Measurements from ENCODE around the gene PDXK. TPM values are rescaled to one million over a fixed set of nuclear protein-coding genes. Genes with fewer than 3 reads are reported as not detected.

Gene PDXK
- total and polyA plus RNA-seq, 2 of the 8 experiments (the other 6 are each of a cell fraction or from before 2014, with no cell fraction given): 78.0 to 112 TPM

DNA sequence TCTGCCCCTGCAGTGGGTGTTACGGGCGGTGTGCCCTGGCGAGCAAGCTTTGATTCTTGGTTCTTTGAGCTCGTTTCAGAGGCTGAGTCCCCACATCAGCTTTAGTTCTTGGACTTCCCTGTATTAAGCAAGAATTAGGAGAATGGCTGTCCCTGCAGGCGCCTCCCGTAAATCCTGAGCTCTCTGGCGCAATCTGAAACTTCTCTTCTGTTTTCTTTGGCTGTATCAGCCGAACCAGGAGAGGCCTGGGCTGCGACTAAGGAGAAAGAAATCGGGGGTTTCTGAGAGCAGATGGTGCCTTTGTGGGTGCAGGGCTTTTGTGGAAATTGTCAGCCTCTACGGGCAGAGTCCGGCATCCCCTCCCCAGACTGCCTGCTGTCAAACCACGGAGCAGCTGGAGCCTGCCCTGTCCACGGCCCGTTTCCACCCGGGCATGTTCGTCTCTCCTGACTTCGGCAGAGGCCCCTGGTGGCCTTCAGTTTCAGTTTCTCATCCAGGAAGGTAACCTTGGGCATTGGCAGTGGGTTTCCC, 39.2 kb downstream of the PDXK start (continued):
- TF ChIP-seq CHD1 (IDR thresholded peaks at IDR 0.05; ENCODE audit: low read depth, low read length): no peak
- no peak for TF ChIP-seq TBP (IDR thresholded peaks at IDR 0.05; ENCODE audit: low read depth, low read length)
- TF ChIP-seq ATF2 (IDR thresholded peaks at IDR 0.05; ENCODE audit: low read length): no peak
- no peak for TF ChIP-seq FOSL1 (IDR thresholded peaks at IDR 0.05; ENCODE audit: insufficient read depth, low read depth, low read length)
- no peak for TF ChIP-seq TAF1 (IDR thresholded peaks at IDR 0.05; ENCODE audit: low read depth, low read length)
- TF ChIP-seq SUZ12 (IDR thresholded peaks at IDR 0.05; ENCODE audit: low read length): no peak
- TF ChIP-seq RFX5 (IDR thresholded peaks at IDR 0.05; ENCODE audit: borderline replicate concordance, low read depth, low read length): no peak

Measured in H1 (cell line).